Liver (tissue), 9 donors: ENCODE measurements around the gene NUCKS1. TPM values are rescaled to one million over a fixed set of nuclear protein-coding genes. Genes with fewer than 3 reads are reported as not detected.

Source experiments
- DNase-seq: peaks from one replicate; pipeline ENCODE4 v3.0.0-alpha.2; 2017; ENCODE audit warnings: low spot score
- H3K27ac ChIP-seq, 2 donors: one replicate each; pipeline ENCODE4 v1.7.0; 2013; ENCODE audit warnings: inconsistent platforms in 2 of 2, low read length in 2 of 2, control low read depth in 1 of 2, low read depth in 1 of 2, mild to moderate bottlenecking in 1 of 2
- H3K27me3 ChIP-seq, 4 donors: one replicate each; pipeline versions ENCODE4 v1.6.1 to v1.7.0; 2013; ENCODE audit warnings: low read length in 3 of 4, inconsistent platforms in 1 of 4, mild to moderate bottlenecking in 1 of 4, moderate library complexity in 1 of 4; ENCODE audit not compliant: control insufficient read depth in 4 of 4, insufficient read depth in 4 of 4
- H3K36me3 ChIP-seq, 4 donors: one replicate each; pipeline versions ENCODE4 v1.6.1 to v1.7.0; 2013; ENCODE audit warnings: low read length in 3 of 4, mild to moderate bottlenecking in 3 of 4, low read depth in 1 of 4, moderate library complexity in 1 of 4; ENCODE audit not compliant: control insufficient read depth in 4 of 4, insufficient read depth in 3 of 4
- H3K4me1 ChIP-seq, 4 donors: one replicate each; pipeline versions ENCODE4 v1.6.1 to v1.7.0; 2013; ENCODE audit warnings: low read length in 3 of 4, mild to moderate bottlenecking in 3 of 4, moderate library complexity in 1 of 4; ENCODE audit not compliant: control insufficient read depth in 4 of 4, insufficient read depth in 4 of 4
- H3K4me3 ChIP-seq, 3 donors: one replicate each; pipeline versions ENCODE4 v1.6.1 to v1.7.0; 2013; ENCODE audit warnings: low read length in 3 of 3, control low read depth in 1 of 3, low read depth in 1 of 3, mild to moderate bottlenecking in 1 of 3
- H3K9ac ChIP-seq, 2 donors: one replicate each; pipeline ENCODE4 v1.7.0; 2013; ENCODE audit warnings: low read length in 2 of 2, mild to moderate bottlenecking in 2 of 2, moderate library complexity in 2 of 2, control low read depth in 1 of 2, low read depth in 1 of 2
- H3K9me3 ChIP-seq, 4 donors: one replicate each; pipeline versions ENCODE4 v1.6.1 to v1.7.0; 2013; ENCODE audit warnings: low read length in 3 of 4; ENCODE audit not compliant: control insufficient read depth in 4 of 4
- EGR1 ChIP-seq, 2 donors: IDR thresholded peaks; 2 replicates each; pipeline ENCODE4 v1.6.1; 2016 to 2018; ENCODE audit warnings: antibody characterized with exemption in 2 of 2, low read depth in 2 of 2
- FOXA1 ChIP-seq: IDR thresholded peaks from 2 replicates; pipeline ENCODE4 v1.6.1; 2016; ENCODE audit warnings: antibody characterized with exemption
- FOXA2 ChIP-seq: IDR thresholded peaks from 2 replicates; pipeline ENCODE4 v1.6.1; 2016; ENCODE audit warnings: antibody characterized with exemption
- GABPA ChIP-seq, 2 donors: IDR thresholded peaks in 1 of 2; conservative IDR thresholded peaks in 1 of 2; 2 replicates each; pipeline ENCODE4 v1.6.1; 2016; ENCODE audit warnings: antibody characterized with exemption in 2 of 2, mild to moderate bottlenecking in 1 of 2, moderate library complexity in 1 of 2
- HNF4A ChIP-seq, 2 donors: conservative IDR thresholded peaks; 2 replicates each; pipeline ENCODE4 v1.6.1; 2016; ENCODE audit warnings: antibody characterized with exemption in 2 of 2, mild to moderate bottlenecking in 2 of 2
- JUND ChIP-seq, 2 donors: IDR thresholded peaks; 2 replicates each; pipeline ENCODE4 v1.6.1; 2016; ENCODE audit warnings: antibody characterized with exemption in 2 of 2
- MAX ChIP-seq: IDR thresholded peaks from 2 replicates; pipeline ENCODE4 v1.6.1; 2016; ENCODE audit warnings: antibody characterized with exemption
- NR2F2 ChIP-seq: IDR thresholded peaks from 2 replicates; pipeline ENCODE4 v1.6.1; 2016; ENCODE audit warnings: antibody characterized with exemption
- RAD21 ChIP-seq, 2 donors: IDR thresholded peaks; 2 replicates each; pipeline ENCODE4 v1.6.1; 2016; ENCODE audit warnings: antibody characterized with exemption in 2 of 2, mild to moderate bottlenecking in 2 of 2
- SP1 ChIP-seq: IDR thresholded peaks from 2 replicates; pipeline ENCODE4 v1.6.1; 2018; ENCODE audit warnings: antibody characterized with exemption, mild to moderate bottlenecking
- ZBTB33 ChIP-seq: IDR thresholded peaks from 2 replicates; pipeline ENCODE4 v1.6.1; 2016; ENCODE audit warnings: antibody characterized with exemption
- WGBS: extraction: QIAGEN DNeasy Blood & Tissue Kit; methylation state at CpG from one replicate; pipeline ENCODE4 v1.1.7; 2013; 5-methylcytosine and 5-hydroxymethylcytosine counted together
- polyA plus RNA-seq, 2 donors: library from polyadenylated mRNA; stranded (reverse) in 1 of 2; unstranded in 1 of 2; fragments of 200-250 nt in 1 of 2; fragments of >200 nt in 1 of 2; fragmentation: Nextera tagmentation in 1 of 2; extraction: Ambion mirVana in 1 of 2; gene quantifications; one replicate each; pipeline versions ENCODE4 v1.2.1 to v1.2.3, GENCODE V29; 2013 to 2015
- total RNA-seq, 2 donors: library from RNA; depleted of rRNA; stranded (reverse); fragments of >200 nt; gene quantifications; one replicate each; pipeline ENCODE4 v1.2.3, GENCODE V29; 2014
- TF ChIP-seq, protein P1 (sequence below): IDR thresholded peaks from 2 replicates; pipeline ENCODE4 v1.6.1; 2016; ENCODE audit warnings: antibody characterized with exemption
- TF ChIP-seq, protein P2 (sequence below): fragments of 150-350 bp; IDR thresholded peaks from 2 replicates; pipeline ENCODE4 v1.5.1; 2017; ENCODE audit warnings: improper control_type of control experiment, low read depth, low read length; ENCODE audit not compliant: missing input control
- TF ChIP-seq, protein P3 (sequence below): IDR thresholded peaks from 2 replicates; pipeline ENCODE4 v1.6.1; 2016; ENCODE audit warnings: antibody characterized with exemption, mild to moderate bottlenecking
- donor health status: healthy.
- donor health status: healthy.
- donor health status: healthy.
- donor health status: healthy.
- donor health status: healthy.

Gene NUCKS1
- total and polyA plus RNA-seq, 4 donors: 27.0 to 86.1 (median 42.6) TPM

DNA sequence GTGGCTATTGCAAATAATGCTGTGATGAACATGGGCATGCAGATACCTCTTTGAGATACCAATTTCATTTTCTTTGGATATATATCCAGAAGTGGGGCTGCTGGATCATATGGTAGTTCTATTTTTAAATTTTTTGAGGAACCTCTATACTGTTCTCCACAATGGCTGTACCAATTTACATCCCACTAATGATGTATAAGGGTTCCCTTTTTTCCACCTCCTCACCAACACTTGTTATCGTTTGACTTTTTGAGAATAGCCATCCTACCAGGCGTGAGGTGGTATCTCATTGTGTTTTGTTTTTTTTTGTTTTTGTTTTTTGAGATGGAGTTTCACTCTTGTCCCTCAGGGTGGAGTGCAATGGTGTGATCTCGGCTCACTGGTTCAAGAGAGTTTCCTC lies 6.6 kb upstream of the NUCKS1 start:
- H3K4me1 ChIP-seq: peaks cover 0 to 7% (median 1%) of the 10 kb centered on the region in 4 donors
- H3K27me3 ChIP-seq: no peaks in the 10 kb centered on the region
- no peak for DNase-seq
- no peaks in the 10 kb centered on the region for H3K36me3 ChIP-seq
- no peak overlapping the region for H3K9ac ChIP-seq
- H3K4me3 ChIP-seq: no peak overlapping the region
- 79% methylated on average over 3 of the region's 3 CpGs for WGBS
- TF ChIP-seq FOXA1 (no peak), SP1 (no peak), JUND (IDR thresholded peaks at IDR 0.05) (no peak), NR2F2 (no peak), FOXA2 (no peak), ZBTB33 (no peak), MAX (no peak), RAD21 (IDR thresholded peaks at IDR 0.05) (no peak), EGR1 (IDR thresholded peaks at IDR 0.05; ENCODE audit: low read depth in 2 of 2) (no peak)
- TF ChIP-seq, protein P1, sequence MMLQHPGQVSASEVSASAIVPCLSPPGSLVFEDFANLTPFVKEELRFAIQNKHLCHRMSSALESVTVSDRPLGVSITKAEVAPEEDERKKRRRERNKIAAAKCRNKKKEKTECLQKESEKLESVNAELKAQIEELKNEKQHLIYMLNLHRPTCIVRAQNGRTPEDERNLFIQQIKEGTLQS: no peak
- TF ChIP-seq, protein P2, sequence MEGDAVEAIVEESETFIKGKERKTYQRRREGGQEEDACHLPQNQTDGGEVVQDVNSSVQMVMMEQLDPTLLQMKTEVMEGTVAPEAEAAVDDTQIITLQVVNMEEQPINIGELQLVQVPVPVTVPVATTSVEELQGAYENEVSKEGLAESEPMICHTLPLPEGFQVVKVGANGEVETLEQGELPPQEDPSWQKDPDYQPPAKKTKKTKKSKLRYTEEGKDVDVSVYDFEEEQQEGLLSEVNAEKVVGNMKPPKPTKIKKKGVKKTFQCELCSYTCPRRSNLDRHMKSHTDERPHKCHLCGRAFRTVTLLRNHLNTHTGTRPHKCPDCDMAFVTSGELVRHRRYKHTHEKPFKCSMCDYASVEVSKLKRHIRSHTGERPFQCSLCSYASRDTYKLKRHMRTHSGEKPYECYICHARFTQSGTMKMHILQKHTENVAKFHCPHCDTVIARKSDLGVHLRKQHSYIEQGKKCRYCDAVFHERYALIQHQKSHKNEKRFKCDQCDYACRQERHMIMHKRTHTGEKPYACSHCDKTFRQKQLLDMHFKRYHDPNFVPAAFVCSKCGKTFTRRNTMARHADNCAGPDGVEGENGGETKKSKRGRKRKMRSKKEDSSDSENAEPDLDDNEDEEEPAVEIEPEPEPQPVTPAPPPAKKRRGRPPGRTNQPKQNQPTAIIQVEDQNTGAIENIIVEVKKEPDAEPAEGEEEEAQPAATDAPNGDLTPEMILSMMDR: no peak
- TF ChIP-seq, protein P3, sequence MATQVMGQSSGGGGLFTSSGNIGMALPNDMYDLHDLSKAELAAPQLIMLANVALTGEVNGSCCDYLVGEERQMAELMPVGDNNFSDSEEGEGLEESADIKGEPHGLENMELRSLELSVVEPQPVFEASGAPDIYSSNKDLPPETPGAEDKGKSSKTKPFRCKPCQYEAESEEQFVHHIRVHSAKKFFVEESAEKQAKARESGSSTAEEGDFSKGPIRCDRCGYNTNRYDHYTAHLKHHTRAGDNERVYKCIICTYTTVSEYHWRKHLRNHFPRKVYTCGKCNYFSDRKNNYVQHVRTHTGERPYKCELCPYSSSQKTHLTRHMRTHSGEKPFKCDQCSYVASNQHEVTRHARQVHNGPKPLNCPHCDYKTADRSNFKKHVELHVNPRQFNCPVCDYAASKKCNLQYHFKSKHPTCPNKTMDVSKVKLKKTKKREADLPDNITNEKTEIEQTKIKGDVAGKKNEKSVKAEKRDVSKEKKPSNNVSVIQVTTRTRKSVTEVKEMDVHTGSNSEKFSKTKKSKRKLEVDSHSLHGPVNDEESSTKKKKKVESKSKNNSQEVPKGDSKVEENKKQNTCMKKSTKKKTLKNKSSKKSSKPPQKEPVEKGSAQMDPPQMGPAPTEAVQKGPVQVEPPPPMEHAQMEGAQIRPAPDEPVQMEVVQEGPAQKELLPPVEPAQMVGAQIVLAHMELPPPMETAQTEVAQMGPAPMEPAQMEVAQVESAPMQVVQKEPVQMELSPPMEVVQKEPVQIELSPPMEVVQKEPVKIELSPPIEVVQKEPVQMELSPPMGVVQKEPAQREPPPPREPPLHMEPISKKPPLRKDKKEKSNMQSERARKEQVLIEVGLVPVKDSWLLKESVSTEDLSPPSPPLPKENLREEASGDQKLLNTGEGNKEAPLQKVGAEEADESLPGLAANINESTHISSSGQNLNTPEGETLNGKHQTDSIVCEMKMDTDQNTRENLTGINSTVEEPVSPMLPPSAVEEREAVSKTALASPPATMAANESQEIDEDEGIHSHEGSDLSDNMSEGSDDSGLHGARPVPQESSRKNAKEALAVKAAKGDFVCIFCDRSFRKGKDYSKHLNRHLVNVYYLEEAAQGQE: no peak
- H3K27ac ChIP-seq: no peak overlapping the region
- H3K9me3 ChIP-seq: no peaks in the 10 kb centered on the region

DNA sequence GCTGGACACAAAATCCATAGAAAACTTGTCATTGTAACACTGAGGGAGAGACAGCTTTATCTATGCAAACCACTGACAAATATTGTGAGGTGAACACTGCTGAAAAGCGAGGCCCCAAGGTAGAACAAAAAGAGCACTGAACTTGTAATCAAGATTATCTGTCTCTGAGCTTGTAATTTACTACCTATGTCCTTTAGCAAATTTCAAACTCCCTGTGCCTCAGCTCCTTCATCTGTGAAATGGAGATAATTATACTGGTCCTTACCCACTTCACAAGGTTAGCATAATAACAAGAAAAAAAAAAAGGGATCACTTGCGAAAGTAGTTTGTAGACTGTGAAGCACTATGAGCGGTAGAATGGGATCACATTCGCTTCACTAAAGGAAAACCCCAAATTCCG lies 4.9 kb upstream of the NUCKS1 start:
- no peak overlapping the region for H3K27ac ChIP-seq
- TF ChIP-seq, protein P3: no peak
- TF ChIP-seq GABPA (IDR thresholded peaks at IDR 0.05 in 1 of 2, conservative IDR thresholded peaks at IDR 0.05 in 1 of 2) (no peak), MAX (no peak), HNF4A (conservative IDR thresholded peaks at IDR 0.05) (no peak), NR2F2 (no peak), ZBTB33 (no peak)
- H3K9ac ChIP-seq: no peak overlapping the region
- no peaks in the 10 kb centered on the region for H3K9me3 ChIP-seq
- no peaks in the 10 kb centered on the region for H3K27me3 ChIP-seq
- no peak overlapping the region for H3K4me3 ChIP-seq
- H3K36me3 ChIP-seq: no peaks in the 10 kb centered on the region
- no peak for DNase-seq
- 94% methylated on average over 5 of the region's 5 CpGs for WGBS
- H3K4me1 ChIP-seq: peaks cover 0 to 12% (median 2%) of the 10 kb centered on the region in 4 donors
